NCI-H1048 (cell line): ENCODE measurements around the gene SYNDIG1L.

Experiments
- DNase-seq: peaks from one replicate; lab custom pipeline; 2025; lab: John Stamatoyannopoulos, UW

The SYNDIG1L gene

GRCh38 chr14:74358176-74358829 lies 67.7 kb downstream of the SYNDIG1L start:
- DNase-seq: no peak

- no peak for DNase-seq
These were observed 68.4 kb downstream of the SYNDIG1L start for GRCh38 chr14:74357585-74357984.

- DNase-seq: no peak
These were observed 69.0 kb downstream of the SYNDIG1L start for GRCh38 chr14:74356892-74357575.
